GM23338 (cell line): ENCODE results near the gene RENBP. TPM values are rescaled to one million over a fixed set of nuclear protein-coding genes. Genes with fewer than 3 reads are reported as not detected.

ENCODE experiments used
- ATAC-seq: fragments of 200-7000 bp; cut with Tn5 transposase; 3 replicates; pipeline ENCODE4 v1.9.1; 2020
- DNase-seq: peaks from one replicate; pipeline ENCODE4 v3.0.0-alpha.2; 2015; ENCODE audit warnings: low spot score
- H2AFZ ChIP-seq: fragments of 200-600 bp; sonication (generic); 2 replicates; pipeline ENCODE4 v1.8.0; 2016; ENCODE audit warnings: antibody characterized with exemption, mild to moderate bottlenecking, moderate library complexity
- H3F3A ChIP-seq: fragments of 200-600 bp; sonication (generic); replicated peaks from 2 replicates; pipeline ENCODE4 v1.8.0; 2017; ENCODE audit warnings: antibody characterized with exemption, mixed run types, low read depth
- H3K27ac ChIP-seq: fragments of 200-600 bp; sonication (generic); 2 replicates; pipeline ENCODE4 v1.6.1; 2016; ENCODE audit warnings: low read depth
- H3K27me3 ChIP-seq: fragments of 200-600 bp; sonication (generic); 2 replicates; pipeline ENCODE4 v1.8.0; 2016; ENCODE audit warnings: mild to moderate bottlenecking, mixed run types, moderate library complexity; ENCODE audit not compliant: insufficient read depth
- H3K36me3 ChIP-seq: fragments of 200-600 bp; sonication (generic); 2 replicates; pipeline ENCODE4 v1.8.0; 2016; ENCODE audit warnings: mild to moderate bottlenecking; ENCODE audit not compliant: insufficient read depth
- H3K4me1 ChIP-seq: fragments of 200-600 bp; sonication (generic); 2 replicates; pipeline ENCODE4 v1.8.0; 2016; ENCODE audit warnings: mild to moderate bottlenecking, moderate library complexity; ENCODE audit not compliant: insufficient read depth
- H3K4me2 ChIP-seq: fragments of 200-600 bp; sonication (generic); 2 replicates; pipeline ENCODE4 v1.7.1; 2017; ENCODE audit warnings: mixed run types
- H3K4me3 ChIP-seq: fragments of 200-600 bp; sonication (generic); 2 replicates; pipeline ENCODE4 v1.6.1; 2016; ENCODE audit warnings: mixed run types
- H3K79me2 ChIP-seq: fragments of 200-600 bp; sonication (generic); replicated peaks from 2 replicates; pipeline ENCODE4 v1.8.0; 2017; ENCODE audit warnings: mild to moderate bottlenecking; ENCODE audit not compliant: insufficient read depth
- H3K9me2 ChIP-seq: fragments of 200-600 bp; sonication (generic); 2 replicates; pipeline ENCODE4 v1.8.0; 2017; ENCODE audit not compliant: insufficient read depth
- H4K20me1 ChIP-seq: fragments of 200-600 bp; sonication (generic); replicated peaks from 2 replicates; pipeline ENCODE4 v1.8.0; 2017; ENCODE audit warnings: mild to moderate bottlenecking; ENCODE audit not compliant: insufficient read depth
- H3K27ac Mint-ChIP-seq: 2 replicates; pipeline ENCODE4 v1.8.0; 2020; ENCODE audit warnings: inconsistent platforms, mild to moderate bottlenecking, moderate library complexity, mixed read lengths
- H3K27me3 Mint-ChIP-seq: 3 replicates; pipeline ENCODE4 v1.8.0; 2022; ENCODE audit warnings: low read depth, mild to moderate bottlenecking, moderate library complexity, mixed read lengths, inconsistent platforms; ENCODE audit not compliant: insufficient read depth, poor library complexity
- H3K36me3 Mint-ChIP-seq: 3 replicates; pipeline ENCODE4 v1.8.0; 2021; ENCODE audit warnings: low read depth, mild to moderate bottlenecking, inconsistent platforms, moderate library complexity, mixed read lengths
- H3K4me1 Mint-ChIP-seq: 3 replicates; pipeline ENCODE4 v1.8.0; 2020; ENCODE audit warnings: mild to moderate bottlenecking, inconsistent platforms, mixed read lengths
- H3K4me3 Mint-ChIP-seq: 3 replicates; pipeline ENCODE4 v1.8.0; 2021; ENCODE audit warnings: moderate library complexity, mild to moderate bottlenecking, inconsistent platforms, mixed read lengths
- H3K9me3 Mint-ChIP-seq: 3 replicates; pipeline ENCODE4 v1.8.0; 2020; ENCODE audit warnings: moderate library complexity, mild to moderate bottlenecking, inconsistent platforms, mixed read lengths
- CREB1 ChIP-seq: fragments of 250-450 bp; sonication (Bioruptor Pico); IDR thresholded peaks from 2 replicates; pipeline ENCODE4 v1.5.0; 2020; ENCODE audit warnings: low read depth, mild to moderate bottlenecking, moderate library complexity
- EZH2phosphoT487 ChIP-seq: fragments of 200-600 bp; sonication (generic); IDR thresholded peaks from one replicate; pipeline ENCODE4 v1.8.1; 2018; ENCODE audit warnings: antibody characterized with exemption; ENCODE audit not compliant: unreplicated experiment
- JUNB ChIP-seq: IDR thresholded peaks from one replicate; pipeline ENCODE4 v1.6.1; 2016; ENCODE audit warnings: antibody characterized with exemption; ENCODE audit not compliant: unreplicated experiment
- POLR2AphosphoS5 ChIP-seq: IDR thresholded peaks from 2 replicates; pipeline ENCODE4 v1.6.1; 2016; ENCODE audit warnings: antibody characterized with exemption, low read depth
- ZNF331 ChIP-seq: fragments of 250-450 bp; sonication (Bioruptor Pico); IDR thresholded peaks from 2 replicates; pipeline ENCODE4 v1.5.0; 2020; ENCODE audit warnings: low read depth, mild to moderate bottlenecking, moderate library complexity
- polyA plus RNA-seq: library from polyadenylated mRNA; unstranded; fragments of >200 nt; fragmentation: Nextera tagmentation; extraction: Ambion mirVana; gene quantifications from 2 replicates; pipeline ENCODE4 v1.2.1, GENCODE V29; 2016
- total RNA-seq: library from RNA; depleted of rRNA; stranded (reverse); fragments of >200 nt; shearing (Covaris generic); gene quantifications from 2 replicates; pipeline ENCODE4 v1.2.3, GENCODE V29; 2014
- TF ChIP-seq, protein P1 (sequence below): fragments of 250-450 bp; sonication (Bioruptor Pico); IDR thresholded peaks from 2 replicates; pipeline ENCODE4 v1.5.0; 2020; ENCODE audit warnings: mild to moderate bottlenecking, moderate library complexity
- TF ChIP-seq, protein P2 (sequence below), 2 experiments: fragments of 200-600 bp in 1 of 2; sonication (generic) in 1 of 2; conservative IDR thresholded peaks; 2 replicates each; pipeline versions ENCODE4 v1.5.1 to v1.6.1; 2016 to 2017; ENCODE audit warnings: antibody characterized with exemption in 2 of 2, low read depth in 2 of 2, mild to moderate bottlenecking in 2 of 2, moderate library complexity in 1 of 2
- TF ChIP-seq, protein P3 (sequence below): IDR thresholded peaks from one replicate; pipeline ENCODE4 v1.6.1; 2018; ENCODE audit warnings: antibody characterized with exemption; ENCODE audit not compliant: unreplicated experiment

The RENBP gene
- total and polyA plus RNA-seq, 2 experiments from 2014 or later = 2.0 to 10.3 TPM

DNA sequence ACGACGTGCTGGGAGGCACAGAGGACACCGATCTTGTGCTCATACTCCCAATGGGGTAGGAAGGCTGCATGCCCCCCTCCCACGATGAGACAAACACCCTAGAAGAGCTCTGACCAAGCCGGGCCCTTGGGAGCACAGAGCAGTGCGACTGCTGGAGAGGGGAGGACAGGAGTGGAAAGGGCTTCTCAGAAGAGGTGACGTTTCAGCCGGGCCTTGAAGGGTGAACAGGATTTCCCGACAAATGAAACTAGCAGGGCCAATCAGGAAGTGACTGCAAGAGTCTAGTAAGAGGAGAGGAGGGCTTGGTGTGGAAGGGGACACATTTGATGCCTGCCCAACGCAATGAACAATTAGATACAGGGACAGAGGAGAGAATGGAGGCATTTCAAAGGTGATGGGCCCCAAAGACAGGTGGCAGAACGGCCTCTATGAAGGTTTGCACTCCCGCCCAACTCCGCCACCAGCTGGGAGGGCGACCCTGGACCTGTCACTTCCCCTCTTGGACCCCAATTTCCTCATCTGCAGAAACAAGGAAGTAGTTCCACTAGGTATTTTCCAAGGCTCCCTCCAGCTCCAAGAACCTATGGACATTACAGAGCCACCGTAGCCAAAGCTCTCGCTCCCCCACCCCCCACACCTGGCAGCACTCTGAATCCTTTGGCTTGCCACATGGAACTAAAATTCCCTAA lies 23.2 kb upstream of the RENBP start:
- H3K9me2 ChIP-seq = no peaks in the 10 kb centered on the region
- Mint-ChIP-seq H3K9me3 (no peaks in the 10 kb centered on the region; the same call in 2 of the 3 replicates), H3K36me3 (peaks cover 28% of the 10 kb centered on the region), H3K4me1 (peaks cover 19% of the 10 kb centered on the region), H3K27me3 (peaks cover 6% of the 10 kb centered on the region), H3K4me3 (peak overlapping the region; percentile 100), H3K27ac (peak overlapping the region; percentile 88)
- H3F3A ChIP-seq = no peaks in the 10 kb centered on the region
- no peaks in the 10 kb centered on the region for H3K36me3 ChIP-seq
- no peak for DNase-seq
- H3K4me3 ChIP-seq = peak overlapping the region; percentile 85
- H3K4me1 ChIP-seq = peaks cover 12% of the 10 kb centered on the region
- TF ChIP-seq POLR2AphosphoS5 = no peak
- no peak overlapping the region for H2AFZ ChIP-seq
- no peaks in the 10 kb centered on the region for H3K27me3 ChIP-seq
- H4K20me1 ChIP-seq = peaks cover 17% of the 10 kb centered on the region
- peak overlapping the region; percentile 84 for H3K4me2 ChIP-seq
- ATAC-seq = no peak
- no peak overlapping the region for H3K27ac ChIP-seq
- peaks cover 74% of the 10 kb centered on the region for H3K79me2 ChIP-seq

DNA sequence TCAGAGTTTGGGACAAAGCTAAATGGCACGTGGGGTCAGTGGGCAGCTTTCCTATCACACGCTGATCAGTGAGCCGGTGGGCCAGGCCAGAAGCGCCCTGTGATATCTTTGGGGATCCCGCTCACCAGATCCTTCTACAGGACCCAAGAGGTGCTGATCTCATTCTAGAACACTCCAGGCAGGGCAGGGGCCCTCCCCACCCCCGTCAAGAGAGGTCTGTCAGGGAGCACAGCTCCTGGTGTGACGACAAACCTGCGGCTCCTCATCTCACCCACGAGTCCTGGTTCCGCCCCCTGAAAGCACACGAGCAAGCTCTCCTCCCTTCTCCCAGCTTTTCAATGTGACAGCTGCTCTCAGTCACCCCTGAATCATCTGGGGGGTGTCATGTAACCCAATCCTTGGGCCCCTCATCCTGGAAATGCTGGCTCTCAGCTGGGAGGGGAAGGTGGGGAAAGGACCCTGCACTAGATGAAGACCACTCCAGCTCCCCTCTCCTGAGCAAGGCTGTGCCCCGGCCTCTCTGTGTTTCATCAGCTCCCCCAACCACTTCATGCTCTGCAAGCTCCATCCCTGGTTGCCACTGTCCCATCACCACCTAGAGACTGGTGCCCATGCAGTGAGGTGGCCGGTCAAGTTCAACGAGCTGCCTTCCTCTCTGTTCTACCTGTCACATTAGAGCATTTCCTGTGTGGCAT lies 22.5 kb upstream of the RENBP start:
- H3K4me3 Mint-ChIP-seq = peak overlapping the region; percentile 100
- H3K4me3 ChIP-seq = peak overlapping the region; percentile 17; the same call in 1 of the 2 replicates
- H3K4me1 Mint-ChIP-seq = peaks cover 19% of the 10 kb centered on the region
- peaks cover 34% of the 10 kb centered on the region for H3K36me3 Mint-ChIP-seq
- peaks cover 75% of the 10 kb centered on the region for H3K79me2 ChIP-seq
- peak overlapping the region; percentile 88 for H3K27ac Mint-ChIP-seq
- peaks cover 12% of the 10 kb centered on the region for H3K4me1 ChIP-seq
- H3F3A ChIP-seq = no peaks in the 10 kb centered on the region
- no peak overlapping the region for H3K27ac ChIP-seq
- no peak overlapping the region for H2AFZ ChIP-seq
- no peak for ATAC-seq
- H3K4me2 ChIP-seq = 0 out of 2 replicates have a peak overlapping the region, but pooled peaks have one; percentile 20
- no peaks in the 10 kb centered on the region for H3K27me3 ChIP-seq
- H3K9me2 ChIP-seq = no peaks in the 10 kb centered on the region
- H3K9me3 Mint-ChIP-seq = no peaks in the 10 kb centered on the region; the same call in 2 of the 3 replicates
- H4K20me1 ChIP-seq = peaks cover 17% of the 10 kb centered on the region
- DNase-seq = no peak
- H3K27me3 Mint-ChIP-seq = peaks cover 8% of the 10 kb centered on the region
- H3K36me3 ChIP-seq = no peaks in the 10 kb centered on the region
- TF ChIP-seq ZNF331 (CRISPR knock-in tag) (no peak), CREB1 (CRISPR knock-in tag) (no peak), JUNB (no peak), POLR2AphosphoS5 (no peak), EZH2phosphoT487 (no peak)
- TF ChIP-seq, protein P1, sequence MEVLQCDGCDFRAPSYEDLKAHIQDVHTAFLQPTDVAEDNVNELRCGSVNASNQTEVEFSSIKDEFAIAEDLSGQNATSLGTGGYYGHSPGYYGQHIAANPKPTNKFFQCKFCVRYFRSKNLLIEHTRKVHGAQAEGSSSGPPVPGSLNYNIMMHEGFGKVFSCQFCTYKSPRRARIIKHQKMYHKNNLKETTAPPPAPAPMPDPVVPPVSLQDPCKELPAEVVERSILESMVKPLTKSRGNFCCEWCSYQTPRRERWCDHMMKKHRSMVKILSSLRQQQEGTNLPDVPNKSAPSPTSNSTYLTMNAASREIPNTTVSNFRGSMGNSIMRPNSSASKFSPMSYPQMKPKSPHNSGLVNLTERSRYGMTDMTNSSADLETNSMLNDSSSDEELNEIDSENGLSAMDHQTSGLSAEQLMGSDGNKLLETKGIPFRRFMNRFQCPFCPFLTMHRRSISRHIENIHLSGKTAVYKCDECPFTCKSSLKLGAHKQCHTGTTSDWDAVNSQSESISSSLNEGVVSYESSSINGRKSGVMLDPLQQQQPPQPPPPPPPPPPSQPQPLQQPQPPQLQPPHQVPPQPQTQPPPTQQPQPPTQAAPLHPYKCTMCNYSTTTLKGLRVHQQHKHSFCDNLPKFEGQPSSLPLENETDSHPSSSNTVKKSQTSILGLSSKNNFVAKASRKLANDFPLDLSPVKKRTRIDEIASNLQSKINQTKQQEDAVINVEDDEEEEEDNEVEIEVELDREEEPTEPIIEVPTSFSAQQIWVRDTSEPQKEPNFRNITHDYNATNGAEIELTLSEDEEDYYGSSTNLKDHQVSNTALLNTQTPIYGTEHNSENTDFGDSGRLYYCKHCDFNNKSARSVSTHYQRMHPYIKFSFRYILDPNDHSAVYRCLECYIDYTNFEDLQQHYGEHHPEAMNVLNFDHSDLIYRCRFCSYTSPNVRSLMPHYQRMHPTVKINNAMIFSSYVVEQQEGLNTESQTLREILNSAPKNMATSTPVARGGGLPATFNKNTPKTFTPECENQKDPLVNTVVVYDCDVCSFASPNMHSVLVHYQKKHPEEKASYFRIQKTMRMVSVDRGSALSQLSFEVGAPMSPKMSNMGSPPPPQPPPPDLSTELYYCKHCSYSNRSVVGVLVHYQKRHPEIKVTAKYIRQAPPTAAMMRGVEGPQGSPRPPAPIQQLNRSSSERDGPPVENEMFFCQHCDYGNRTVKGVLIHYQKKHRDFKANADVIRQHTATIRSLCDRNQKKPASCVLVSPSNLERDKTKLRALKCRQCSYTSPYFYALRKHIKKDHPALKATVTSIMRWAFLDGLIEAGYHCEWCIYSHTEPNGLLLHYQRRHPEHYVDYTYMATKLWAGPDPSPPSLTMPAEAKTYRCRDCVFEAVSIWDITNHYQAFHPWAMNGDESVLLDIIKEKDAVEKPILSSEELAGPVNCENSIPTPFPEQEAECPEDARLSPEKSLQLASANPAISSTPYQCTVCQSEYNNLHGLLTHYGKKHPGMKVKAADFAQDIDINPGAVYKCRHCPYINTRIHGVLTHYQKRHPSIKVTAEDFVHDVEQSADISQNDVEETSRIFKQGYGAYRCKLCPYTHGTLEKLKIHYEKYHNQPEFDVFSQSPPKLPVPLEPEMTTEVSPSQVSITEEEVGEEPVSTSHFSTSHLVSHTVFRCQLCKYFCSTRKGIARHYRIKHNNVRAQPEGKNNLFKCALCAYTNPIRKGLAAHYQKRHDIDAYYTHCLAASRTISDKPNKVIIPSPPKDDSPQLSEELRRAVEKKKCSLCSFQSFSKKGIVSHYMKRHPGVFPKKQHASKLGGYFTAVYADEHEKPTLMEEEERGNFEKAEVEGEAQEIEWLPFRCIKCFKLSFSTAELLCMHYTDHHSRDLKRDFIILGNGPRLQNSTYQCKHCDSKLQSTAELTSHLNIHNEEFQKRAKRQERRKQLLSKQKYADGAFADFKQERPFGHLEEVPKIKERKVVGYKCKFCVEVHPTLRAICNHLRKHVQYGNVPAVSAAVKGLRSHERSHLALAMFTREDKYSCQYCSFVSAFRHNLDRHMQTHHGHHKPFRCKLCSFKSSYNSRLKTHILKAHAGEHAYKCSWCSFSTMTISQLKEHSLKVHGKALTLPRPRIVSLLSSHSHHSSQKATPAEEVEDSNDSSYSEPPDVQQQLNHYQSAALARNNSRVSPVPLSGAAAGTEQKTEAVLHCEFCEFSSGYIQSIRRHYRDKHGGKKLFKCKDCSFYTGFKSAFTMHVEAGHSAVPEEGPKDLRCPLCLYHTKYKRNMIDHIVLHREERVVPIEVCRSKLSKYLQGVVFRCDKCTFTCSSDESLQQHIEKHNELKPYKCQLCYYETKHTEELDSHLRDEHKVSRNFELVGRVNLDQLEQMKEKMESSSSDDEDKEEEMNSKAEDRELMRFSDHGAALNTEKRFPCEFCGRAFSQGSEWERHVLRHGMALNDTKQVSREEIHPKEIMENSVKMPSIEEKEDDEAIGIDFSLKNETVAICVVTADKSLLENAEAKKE (CRISPR knock-in tag) = no peak
- TF ChIP-seq, protein P2, sequence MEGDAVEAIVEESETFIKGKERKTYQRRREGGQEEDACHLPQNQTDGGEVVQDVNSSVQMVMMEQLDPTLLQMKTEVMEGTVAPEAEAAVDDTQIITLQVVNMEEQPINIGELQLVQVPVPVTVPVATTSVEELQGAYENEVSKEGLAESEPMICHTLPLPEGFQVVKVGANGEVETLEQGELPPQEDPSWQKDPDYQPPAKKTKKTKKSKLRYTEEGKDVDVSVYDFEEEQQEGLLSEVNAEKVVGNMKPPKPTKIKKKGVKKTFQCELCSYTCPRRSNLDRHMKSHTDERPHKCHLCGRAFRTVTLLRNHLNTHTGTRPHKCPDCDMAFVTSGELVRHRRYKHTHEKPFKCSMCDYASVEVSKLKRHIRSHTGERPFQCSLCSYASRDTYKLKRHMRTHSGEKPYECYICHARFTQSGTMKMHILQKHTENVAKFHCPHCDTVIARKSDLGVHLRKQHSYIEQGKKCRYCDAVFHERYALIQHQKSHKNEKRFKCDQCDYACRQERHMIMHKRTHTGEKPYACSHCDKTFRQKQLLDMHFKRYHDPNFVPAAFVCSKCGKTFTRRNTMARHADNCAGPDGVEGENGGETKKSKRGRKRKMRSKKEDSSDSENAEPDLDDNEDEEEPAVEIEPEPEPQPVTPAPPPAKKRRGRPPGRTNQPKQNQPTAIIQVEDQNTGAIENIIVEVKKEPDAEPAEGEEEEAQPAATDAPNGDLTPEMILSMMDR (conservative IDR thresholded peaks at IDR 0.05; ENCODE audit: low read depth in 2 of 2) = no peak
- TF ChIP-seq, protein P3, sequence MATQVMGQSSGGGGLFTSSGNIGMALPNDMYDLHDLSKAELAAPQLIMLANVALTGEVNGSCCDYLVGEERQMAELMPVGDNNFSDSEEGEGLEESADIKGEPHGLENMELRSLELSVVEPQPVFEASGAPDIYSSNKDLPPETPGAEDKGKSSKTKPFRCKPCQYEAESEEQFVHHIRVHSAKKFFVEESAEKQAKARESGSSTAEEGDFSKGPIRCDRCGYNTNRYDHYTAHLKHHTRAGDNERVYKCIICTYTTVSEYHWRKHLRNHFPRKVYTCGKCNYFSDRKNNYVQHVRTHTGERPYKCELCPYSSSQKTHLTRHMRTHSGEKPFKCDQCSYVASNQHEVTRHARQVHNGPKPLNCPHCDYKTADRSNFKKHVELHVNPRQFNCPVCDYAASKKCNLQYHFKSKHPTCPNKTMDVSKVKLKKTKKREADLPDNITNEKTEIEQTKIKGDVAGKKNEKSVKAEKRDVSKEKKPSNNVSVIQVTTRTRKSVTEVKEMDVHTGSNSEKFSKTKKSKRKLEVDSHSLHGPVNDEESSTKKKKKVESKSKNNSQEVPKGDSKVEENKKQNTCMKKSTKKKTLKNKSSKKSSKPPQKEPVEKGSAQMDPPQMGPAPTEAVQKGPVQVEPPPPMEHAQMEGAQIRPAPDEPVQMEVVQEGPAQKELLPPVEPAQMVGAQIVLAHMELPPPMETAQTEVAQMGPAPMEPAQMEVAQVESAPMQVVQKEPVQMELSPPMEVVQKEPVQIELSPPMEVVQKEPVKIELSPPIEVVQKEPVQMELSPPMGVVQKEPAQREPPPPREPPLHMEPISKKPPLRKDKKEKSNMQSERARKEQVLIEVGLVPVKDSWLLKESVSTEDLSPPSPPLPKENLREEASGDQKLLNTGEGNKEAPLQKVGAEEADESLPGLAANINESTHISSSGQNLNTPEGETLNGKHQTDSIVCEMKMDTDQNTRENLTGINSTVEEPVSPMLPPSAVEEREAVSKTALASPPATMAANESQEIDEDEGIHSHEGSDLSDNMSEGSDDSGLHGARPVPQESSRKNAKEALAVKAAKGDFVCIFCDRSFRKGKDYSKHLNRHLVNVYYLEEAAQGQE = no peak
